ENCODE measurements around the gene PXDN.

The PXDN gene

GRCh38 chr2:1754461-1755170, 10.3 kb upstream of the PXDN start:
- no peak for DNase-seq (ENCODE audit: low spot score)

GRCh38 chr2:1754046-1754445, 9.7 kb upstream of the PXDN start:
- no peak for DNase-seq (ENCODE audit: low spot score)

GRCh38 chr2:1752751-1753150, 8.4 kb upstream of the PXDN start:
- no peak for DNase-seq (ENCODE audit: low spot score)

GRCh38 chr2:1751767-1752725, 7.7 kb upstream of the PXDN start:
- no peak for DNase-seq (ENCODE audit: low spot score)

- peak; percentile 39 for DNase-seq (ENCODE audit: low spot score)
These were observed 6.8 kb upstream of the PXDN start for GRCh38 chr2:1750933-1751766.

GRCh38 chr2:1750270-1750932, 6.1 kb upstream of the PXDN start:
- no peak for DNase-seq (ENCODE audit: low spot score)

GRCh38 chr2:1749489-1750119, 5.3 kb upstream of the PXDN start:
- no peak for DNase-seq (ENCODE audit: low spot score)

- no peak for DNase-seq (ENCODE audit: low spot score)
These were observed 4.6 kb upstream of the PXDN start for GRCh38 chr2:1748741-1749488.

- DNase-seq (ENCODE audit: low spot score), result no peak
These were observed 3.9 kb upstream of the PXDN start for GRCh38 chr2:1748176-1748740.

- DNase-seq (ENCODE audit: low spot score), result no peak
These were observed 3.0 kb upstream of the PXDN start for GRCh38 chr2:1747065-1747941.

- DNase-seq (ENCODE audit: low spot score), result no peak
These were observed 2.1 kb upstream of the PXDN start for GRCh38 chr2:1746174-1747064.

GRCh38 chr2:1745171-1746023, 1.1 kb upstream of the PXDN start:
- no peak for DNase-seq (ENCODE audit: low spot score)

- no peak for DNase-seq (ENCODE audit: low spot score)
These were observed 217 bp downstream of the PXDN start for GRCh38 chr2:1744151-1744445.

GRCh38 chr2:1743396-1744150, 742 bp downstream of the PXDN start:
- no peak for DNase-seq (ENCODE audit: low spot score)

GRCh38 chr2:1742681-1743395, 1.5 kb downstream of the PXDN start:
- no peak for DNase-seq (ENCODE audit: low spot score)

GRCh38 chr2:1742301-1742680, 2.0 kb downstream of the PXDN start:
- DNase-seq (ENCODE audit: low spot score), result no peak
